Measurements from ENCODE around the gene KCNIP3.

KCNIP3 gene

DNA sequence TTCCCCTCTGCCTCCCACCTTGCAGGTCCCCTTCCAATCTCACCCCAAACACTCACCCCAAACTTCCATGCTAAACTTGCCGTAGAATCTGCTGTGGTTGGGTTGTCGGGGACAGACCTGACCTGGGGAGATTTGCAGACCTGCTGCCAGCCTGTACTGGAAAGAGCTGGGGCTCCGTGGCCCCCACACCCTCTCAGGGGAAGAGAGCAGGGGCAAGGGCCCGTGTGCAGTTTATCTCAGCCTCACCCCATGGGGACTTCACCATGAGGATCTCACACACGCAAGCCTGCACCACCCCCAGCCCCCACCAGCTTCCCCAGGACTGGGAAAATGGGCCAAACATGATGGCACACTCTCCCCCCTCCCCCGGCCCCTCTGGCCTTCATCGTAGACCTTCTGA, 30.7 kb downstream of the KCNIP3 start:
- DNase-seq (ENCODE audit: low read depth in 2 of 2), result no peak

DNA sequence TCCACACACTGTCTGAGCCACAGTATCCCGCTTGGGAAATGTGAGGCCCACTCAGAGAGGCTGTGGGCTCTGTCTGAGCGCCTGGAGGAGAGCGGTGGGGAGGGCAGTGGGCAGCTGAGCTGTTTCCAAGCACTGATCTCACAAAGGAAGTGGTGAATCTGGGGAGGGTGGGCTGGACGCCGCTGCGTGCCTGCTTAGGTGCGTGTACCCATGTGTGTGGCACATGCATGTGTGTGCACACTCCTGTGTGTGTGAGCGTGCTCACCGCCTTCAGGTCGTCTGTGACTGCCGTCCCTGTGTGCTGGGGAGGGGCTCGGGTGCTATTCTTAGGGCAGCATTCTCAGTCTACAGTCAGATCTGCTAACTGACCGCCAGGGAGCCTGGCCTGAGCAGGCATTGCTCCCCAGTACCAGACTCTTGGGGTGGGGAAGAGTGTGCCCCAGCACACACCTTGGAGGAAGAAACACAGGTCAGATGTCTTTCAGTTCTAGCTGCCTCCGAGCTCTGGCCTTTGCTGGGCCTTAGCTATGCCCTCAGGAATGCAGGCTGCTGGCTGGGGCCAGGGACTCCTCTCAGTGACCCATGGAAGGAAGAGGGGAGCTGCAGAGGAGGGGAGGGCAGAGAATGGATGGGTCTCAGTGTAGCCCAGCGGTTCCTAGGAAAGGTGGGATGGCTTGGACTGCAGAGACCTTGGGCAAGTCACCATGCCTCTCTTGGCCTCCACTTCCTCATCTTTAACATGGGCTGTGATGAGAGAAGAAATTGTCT, 31.4 kb downstream of the KCNIP3 start:
- no peak for DNase-seq (ENCODE audit: low read depth in 2 of 2)

DNA sequence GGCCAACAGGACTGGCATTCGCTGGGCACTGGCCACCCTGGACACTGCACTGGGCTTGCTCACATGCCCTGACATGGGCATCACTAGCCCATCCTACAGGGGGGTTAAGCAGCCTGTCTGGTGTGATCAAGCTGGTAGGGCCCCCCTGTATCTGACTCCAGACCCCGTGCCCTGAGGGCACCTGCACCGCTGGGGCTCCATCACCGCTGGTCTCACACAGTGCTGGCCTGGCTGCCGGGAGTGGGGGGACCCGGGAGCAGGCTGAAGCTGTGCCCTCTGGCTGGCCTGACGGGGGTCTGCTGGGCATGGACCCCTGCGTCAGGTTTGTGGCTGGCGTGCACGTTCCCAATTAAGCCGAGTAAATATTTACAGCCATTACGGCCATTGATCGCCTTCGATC, 32.3 kb downstream of the KCNIP3 start:
- no peak for DNase-seq (ENCODE audit: low read depth in 2 of 2)

DNA sequence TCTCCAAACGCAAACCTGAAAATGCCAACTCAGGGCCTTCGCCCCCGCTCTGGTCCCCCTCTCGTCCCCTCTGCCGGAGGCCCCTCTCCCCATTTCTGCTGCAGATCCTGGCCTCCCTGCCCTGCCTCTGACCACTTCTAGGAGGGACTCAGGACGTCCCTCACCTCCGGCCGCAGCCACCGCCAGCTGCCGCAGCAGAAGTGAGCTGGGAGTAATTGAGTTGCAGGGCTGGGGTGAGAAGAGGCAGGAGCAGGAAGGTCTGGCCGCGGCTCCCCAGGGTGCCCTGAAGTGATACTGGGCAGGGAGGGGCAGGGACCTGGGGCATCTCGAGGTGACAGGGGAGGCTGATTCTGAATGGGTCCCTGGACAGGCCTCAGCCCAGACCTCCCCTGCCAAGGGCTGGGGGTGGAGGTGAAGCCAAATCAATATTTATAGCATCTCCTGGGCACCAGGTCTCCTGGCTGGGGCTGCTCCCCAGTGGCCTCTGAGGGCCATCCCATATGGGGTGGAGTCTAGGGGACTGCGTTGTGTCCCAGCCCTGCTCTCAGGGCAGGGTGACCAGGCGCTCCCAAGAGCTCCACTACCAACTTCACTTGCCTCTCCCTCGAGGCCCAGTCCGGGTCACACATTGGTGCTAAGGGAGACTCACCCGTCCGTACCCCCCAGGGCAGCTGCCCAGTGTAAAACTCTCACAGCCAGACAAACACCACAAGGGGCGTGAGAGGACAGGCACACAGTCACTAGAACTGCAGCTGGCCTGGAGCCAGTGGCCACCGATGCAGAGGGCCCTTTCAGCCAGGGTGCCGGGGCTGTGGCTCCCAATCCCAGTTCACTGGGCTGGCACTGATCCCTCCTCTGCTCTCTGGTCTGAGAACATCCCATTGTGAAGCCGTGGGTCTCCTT, 33.0 kb downstream of the KCNIP3 start:
- DNase-seq (ENCODE audit: low read depth in 2 of 2), result no peak

DNA sequence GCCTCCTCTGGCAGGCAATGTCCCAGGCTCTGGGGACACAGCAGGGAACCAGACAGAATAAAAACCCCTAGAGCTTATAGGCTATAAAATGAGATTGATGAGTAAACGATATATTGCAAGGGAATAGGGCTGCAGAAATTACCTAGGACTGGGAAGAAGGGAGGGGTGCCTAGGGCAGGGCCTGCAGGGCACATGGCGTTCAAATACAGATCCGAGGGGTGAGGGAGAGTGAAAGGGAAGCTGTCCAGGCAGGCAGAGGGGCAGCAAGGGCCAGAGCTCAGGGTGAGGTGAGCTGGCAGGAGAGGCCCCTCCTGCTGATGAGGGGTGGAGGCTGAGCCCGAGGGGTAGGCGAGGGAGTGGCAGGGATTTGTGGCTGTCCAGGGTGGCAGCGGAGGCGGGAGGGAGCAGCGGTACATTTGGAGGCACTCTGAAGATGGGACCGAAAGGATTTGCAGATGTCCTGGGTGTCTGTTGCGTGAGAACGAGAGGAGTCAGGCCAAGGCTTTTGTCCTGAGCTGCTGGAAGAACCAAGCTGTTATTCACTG, 33.7 kb downstream of the KCNIP3 start:
- no peak for DNase-seq (ENCODE audit: low read depth in 2 of 2)

DNA sequence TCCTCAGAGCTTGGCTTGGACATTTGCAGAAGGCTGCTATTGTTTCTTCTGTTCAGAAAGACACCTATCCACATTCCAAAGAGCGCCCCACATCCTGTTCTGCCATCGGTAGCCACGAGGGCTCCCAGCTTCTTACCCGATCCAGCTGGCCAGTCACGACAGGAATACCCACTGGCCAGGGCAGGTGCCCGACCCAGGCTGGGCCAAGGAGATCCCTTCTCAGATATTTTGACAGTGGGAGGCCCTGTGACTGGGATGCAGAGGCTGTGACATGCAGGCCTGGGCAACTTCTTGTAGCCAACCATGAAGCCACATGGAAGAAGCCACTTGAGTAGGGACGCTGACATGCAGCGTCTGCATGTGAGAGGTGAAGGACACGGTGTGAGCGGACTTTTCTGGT, 34.5 kb downstream of the KCNIP3 start:
- no peak for DNase-seq (ENCODE audit: low read depth in 2 of 2)

DNA sequence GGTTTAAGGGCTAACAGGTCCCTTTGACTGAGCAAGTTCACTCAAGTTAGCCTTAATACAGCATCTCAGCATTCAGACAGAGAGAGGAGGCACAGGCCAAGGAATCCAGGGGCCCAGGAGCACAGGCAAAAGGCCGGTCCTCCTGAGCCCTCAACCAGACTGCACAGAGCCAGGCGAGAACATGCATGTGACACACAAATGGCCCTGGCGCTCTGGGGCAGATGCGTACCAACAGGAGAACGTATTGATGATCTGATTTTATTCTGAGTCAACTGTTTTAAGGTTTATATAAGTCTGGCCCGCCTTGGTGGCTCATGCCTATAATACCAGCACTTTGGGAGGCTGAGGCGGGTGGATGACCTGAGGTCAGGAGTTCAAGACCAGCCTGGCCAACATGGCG, 34.9 kb downstream of the KCNIP3 start:
- DNase-seq (ENCODE audit: low read depth in 2 of 2), result no peak

DNA sequence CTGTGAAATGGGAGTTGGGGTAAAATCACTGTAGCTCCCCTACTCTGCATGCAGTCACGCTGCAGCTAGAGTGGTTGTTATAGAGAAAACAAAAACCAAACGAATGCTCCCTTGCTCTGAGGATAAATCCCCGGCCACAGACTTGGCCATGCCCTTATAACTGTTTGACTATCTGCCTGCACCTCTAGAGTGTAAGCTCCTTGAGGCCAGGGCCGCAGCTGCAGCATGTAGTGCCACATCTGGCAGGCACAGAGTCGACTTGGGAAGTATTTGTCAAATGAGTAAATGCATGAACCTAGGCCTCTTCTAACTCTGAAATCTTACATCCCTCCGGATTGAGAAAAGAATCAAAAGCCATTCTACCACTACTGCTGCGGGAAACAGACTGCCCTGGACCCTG, 35.9 kb downstream of the KCNIP3 start:
- no peak for DNase-seq (ENCODE audit: low read depth in 2 of 2)

DNA sequence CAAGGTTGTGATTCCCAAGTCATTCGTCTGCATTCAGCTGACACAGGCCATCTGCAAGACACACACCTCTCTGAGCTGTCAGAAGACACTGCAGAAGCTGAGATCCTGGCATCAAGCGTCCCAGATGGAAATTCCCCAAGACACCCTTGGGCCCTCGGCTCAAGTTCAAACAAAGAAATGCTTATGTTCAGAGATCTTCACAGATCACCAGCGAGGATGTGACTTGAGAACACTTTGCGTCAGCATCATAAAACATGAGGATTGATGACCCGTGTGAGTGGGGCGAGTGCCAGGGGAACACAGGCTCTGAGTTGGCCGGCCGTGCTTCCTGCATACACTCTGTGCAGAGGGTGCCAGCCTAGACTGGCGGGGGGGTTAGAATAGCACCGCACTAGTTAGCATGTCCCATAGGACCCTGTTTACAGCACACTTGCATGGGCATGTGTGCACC, 36.8 kb downstream of the KCNIP3 start:
- peak; percentile 93 to 94 for DNase-seq (ENCODE audit: low read depth in 2 of 2)

DNA sequence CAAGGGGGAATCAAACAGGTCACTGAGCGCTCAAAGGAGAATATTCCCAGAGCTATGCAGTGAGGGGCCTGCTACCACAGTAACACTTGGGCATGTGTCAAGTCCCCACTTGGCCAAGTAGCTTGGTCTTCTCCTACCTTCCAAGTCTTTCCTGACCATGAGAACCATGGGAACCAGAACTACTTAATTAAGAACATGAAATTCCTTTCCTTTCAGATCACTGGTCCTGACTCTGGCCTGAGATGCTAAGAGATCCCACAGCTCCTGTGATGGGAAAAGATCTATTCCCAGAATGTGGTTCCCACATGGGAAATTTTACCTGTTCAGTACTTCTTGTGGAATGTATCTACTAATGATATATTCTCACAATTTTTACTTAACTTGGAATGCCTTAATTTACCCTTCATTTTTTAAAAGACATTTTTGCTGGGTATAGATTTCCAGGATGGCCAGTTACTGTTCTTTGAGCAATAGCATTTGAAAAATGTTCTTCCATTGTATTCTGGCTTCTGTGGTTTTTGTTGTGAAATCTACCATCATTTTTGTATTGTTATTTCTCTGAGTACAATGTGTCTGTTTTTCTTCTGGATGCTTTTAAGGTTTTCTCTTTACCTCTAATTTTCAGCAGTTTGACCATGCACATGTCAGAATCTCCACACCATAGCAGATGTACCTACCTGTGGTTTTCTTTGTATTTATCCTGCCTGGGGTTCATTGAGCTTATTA, 37.9 kb downstream of the KCNIP3 start:
- no peak for DNase-seq (ENCODE audit: low read depth in 2 of 2)

DNA sequence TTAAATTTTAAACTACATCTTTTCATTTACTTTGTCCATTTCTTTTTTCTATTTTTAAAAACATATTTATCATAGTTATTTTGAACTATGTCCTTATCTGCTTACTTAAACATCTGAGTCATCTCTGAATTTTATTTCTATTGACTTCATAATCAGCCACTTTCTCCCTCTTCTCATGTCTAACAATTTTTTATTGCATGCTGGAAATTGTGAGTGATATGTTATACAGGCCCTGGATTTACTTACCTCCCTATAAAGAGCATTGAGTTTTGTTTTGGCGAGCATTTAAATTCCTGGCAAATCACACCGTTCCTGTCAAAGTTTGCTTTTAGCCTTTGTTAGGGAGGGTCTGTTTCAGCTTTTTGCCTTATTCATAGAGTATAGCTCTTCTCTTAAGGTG, 39.3 kb downstream of the KCNIP3 start:
- no peak for DNase-seq (ENCODE audit: low read depth in 2 of 2)

DNA sequence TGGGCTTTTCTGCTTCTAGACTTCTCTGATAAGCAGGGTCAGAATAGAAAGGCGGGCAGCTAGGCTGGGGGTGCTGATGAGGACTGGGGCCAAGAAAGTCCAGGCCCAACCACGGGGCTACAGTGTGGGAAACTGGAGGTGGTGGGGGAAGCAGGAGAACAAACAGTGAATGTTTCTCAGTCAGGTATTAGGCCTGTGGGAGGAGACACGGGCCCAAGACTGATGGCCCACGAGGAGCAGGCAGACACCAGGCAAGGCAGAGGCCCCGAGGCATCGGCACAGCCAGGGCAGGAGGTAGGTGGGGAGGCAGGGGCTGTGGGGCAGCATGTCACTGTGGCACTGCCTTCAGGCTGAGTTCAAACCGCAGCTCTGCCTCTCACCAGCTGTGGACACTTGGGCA, 40.7 kb downstream of the KCNIP3 start:
- DNase-seq (ENCODE audit: low read depth in 2 of 2), result no peak

DNA sequence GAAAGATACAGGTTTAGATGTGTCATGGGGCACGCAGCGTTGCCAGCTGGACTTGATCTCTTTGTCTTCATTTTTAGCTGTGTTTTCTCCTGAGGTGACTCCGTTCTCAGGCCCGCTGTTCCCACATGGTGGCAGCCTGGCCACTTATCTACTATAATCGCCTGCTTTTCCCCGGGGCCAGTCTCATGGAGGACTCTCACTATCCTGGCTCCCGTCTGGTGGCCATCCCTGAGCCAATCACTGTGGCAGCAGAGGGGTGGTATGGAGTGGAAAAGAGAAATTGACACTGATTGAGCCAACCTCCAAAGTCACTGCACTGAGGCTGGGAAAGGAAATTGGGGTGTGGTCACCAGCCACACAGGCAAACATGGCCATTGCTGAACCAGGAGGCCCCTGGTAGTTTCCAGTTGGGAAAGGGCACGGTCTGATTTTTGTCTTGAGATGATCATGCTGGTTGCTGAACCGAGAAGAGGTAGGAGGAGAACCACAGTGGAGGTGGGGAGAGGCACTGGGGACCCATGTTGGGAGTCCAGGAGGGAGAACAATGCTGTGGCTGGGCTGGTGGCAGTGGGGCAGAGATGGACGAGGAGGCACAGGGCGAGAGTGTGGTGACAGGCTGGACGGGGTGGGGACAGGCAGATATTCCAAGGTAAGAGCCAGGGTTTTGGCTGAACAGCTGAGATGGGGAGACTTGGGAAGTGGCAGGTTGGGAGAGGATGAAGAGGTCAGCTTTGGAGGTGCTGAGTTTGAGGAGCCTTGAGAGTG, 45.6 kb downstream of the KCNIP3 start:
- no peak for DNase-seq (ENCODE audit: low read depth in 2 of 2)

DNA sequence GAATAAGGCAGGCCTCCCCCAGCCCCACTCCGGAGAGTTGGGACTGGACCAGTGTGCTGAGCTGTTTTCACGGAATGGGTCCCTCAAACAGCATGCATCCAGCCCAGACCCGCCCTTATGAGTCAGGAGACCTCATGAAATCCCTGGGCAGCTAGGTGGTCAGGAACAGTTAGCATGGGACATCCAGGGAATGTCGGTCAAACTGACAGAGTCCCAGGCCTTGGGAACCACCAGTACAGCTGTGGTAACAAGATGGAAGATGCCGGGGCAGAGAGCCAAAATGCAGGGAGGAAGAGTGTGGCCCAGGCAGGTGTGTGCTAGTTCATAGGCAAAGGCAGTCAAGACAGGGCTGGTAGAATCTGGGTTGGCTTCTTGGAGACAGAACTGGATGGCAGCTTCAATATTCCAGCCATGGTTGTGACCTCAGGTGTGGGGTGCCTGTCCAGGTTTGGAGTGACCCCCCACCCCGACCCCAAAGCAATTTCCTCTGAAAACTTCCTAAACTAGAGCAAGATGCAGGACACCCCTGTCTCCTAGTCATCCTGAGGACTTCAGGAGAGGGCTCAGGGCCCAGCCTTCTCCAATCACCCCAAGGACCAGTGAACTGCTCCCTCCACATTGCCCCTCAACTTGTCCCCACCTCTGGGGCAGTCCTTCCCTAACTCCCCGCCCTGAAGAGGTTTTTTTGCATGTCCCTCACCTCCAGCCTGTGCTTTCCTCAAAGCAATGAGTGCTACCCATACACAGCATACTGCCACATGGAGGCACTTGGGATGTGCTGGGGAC, 46.5 kb downstream of the KCNIP3 start:
- DNase-seq (ENCODE audit: low read depth in 2 of 2), result no peak

DNA sequence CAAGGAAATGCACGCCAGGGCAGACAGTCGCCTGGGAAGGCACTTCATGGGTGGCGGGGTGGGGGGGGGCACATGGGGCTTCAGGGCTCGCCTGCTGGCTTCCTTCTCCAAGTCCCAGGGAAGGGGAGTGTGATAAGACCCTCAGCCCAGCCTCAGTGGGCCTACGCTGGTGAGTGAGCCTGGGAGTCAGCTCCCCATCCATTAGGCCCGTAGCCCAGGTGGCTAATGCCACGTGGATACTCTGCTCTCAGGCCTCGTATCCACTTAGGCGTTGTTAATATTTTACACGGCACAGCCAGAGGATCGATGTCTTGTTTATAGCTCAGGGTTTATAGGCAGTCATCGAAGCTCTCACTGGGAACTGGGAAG, 47.1 kb downstream of the KCNIP3 start:
- DNase-seq (ENCODE audit: low read depth in 2 of 2), result no peak

DNA sequence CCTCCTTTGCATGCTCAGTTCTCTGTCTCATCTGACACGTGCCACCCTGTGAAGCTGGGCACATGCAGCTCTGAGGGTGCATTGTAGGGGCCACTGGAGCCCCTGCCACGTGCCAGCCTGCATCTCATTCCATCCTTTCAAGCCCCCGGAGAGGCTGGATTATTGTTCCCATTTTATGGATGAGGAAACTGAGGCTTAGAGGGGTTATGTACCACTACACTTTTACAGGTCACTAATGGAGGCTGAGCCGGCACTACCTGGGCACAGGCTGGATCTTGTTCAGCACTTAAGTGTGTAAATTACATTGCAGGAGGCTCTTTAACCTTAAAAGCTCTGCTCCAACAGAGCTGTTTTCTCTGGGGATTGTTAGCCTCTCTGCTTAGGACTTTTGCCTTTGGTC, 47.5 kb downstream of the KCNIP3 start:
- no peak for DNase-seq (ENCODE audit: low read depth in 2 of 2)

DNA sequence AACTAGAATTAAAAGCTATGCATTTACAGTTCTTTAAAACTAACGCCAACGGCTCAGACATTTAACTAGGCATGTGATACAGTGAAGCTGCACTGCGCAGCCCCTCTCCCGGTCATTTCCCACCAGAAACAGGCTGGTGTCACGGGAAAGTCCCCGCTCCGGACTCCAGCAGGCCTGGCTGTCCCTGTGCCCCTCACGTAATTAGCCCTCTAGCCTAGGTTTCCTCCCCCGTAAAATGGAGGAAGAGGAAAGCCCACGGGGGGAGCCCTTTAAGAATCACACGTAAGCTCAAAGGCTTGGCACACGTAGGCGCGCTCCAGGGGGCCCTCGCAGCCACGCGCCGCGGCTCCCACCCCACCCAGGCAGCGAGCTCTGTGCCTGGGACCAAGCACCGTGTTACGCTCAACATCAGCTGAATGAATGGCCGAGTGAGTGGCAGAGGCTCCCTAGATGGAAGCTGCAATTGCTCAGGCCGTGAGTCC, 48.0 kb downstream of the KCNIP3 start:
- DNase-seq (ENCODE audit: low read depth in 2 of 2), result no peak

DNA sequence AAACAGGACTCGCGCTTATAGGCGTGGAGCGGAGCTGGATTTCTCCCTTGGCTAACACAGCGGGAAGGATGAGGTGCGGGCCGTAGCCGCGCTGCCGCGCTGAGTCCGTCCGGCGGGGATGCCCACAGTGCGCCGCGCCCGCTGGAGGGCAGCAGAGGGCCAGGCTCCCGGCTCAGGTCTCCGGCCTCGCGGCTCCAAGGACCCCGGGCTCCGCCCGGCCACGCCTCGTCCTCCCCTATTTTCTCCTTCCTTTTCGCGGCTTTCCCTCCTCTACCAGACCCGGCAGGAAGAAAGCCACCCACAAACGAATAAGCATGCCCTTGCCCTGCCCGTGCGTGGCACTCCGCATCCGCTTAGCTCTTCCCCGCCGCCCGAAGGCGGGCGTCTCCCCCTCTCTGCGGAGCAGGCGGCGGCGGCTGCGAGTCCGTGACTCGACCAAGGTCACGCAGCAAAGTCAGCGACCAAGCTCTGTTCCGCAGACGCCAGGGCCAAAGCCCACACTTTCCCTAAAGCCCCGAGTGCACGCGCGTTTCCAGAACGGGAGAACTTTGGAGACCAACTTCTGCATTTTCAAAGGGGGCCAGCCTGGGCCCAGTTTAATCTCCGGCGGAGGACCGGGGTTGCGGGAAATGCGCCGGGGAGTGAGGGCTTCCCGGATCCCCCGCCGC, 48.5 kb downstream of the KCNIP3 start:
- DNase-seq (ENCODE audit: low read depth in 2 of 2), result peak in 1 of 2 experiments; percentile 52

DNA sequence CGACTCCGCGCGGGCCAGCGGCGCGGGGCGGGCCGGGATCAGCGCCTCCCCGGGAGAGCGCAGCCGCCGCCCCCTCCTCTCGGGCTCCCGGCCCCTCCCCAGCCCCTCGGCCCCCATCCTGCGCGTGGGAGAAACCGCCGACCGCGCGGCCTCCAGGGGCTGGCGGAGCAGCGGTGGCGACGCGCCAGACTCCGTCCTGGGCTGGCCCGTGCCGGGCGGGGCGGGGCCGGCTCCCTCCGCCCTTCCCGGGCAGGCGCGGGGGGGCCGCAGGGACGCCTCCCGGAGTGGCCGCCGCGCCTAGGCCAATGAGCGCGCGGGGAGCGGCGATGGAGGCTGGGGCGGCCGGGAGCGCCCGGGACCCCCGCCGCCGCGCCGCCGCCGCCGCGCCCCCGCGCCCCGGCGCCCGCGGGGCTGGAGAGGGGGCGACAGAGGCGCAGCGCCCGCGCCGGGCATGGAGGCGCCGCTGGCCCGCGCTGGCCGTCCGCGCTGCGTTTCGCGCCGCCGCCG, 49.1 kb downstream of the KCNIP3 start:
- DNase-seq (ENCODE audit: low read depth in 2 of 2), result no peak

All from fibroblast of skin of left quadriceps (primary cell).